ENCODE data around the gene DVL3.

GRCh38 chr3:184133840-184134745, 21.1 kb upstream of the DVL3 start:
- TF ChIP-seq CTCF (conservative IDR thresholded peaks at IDR 0.05; ENCODE audit: low read depth in 2 of 2), result no peak
- TF ChIP-seq EZH2 (IDR thresholded peaks at IDR 0.05; ENCODE audit: low read depth, unreplicated experiment), result no peak
- TF ChIP-seq POLR2AphosphoS5 (IDR thresholded peaks at IDR 0.05; ENCODE audit: low read depth), result peak; percentile 71
- TF ChIP-seq REST (IDR thresholded peaks at IDR 0.05; ENCODE audit: unreplicated experiment), result no peak
- 0 out of 2 replicates have a peak, but pooled peaks have one; percentile 5 for TF ChIP-seq CREB1 (CRISPR knock-in tag; IDR thresholded peaks at IDR 0.05; ENCODE audit: low read depth)
